ENCODE measurements around the gene ARPC3. TPM values are rescaled to one million over a fixed set of nuclear protein-coding genes. Genes with fewer than 3 reads are reported as not detected.

Gene ARPC3
- total RNA-seq = 100 to 1,000 TPM; 157 to 319 (median 257) TPM

- WGBS, 2 donors = 1% methylated on average over 51 of the region's 51 CpGs
- peak within 1 kb of the TSS; percentile 83 for H3K4me3 ChIP-seq (ENCODE audit: low read depth, poor library complexity, severe bottlenecking)
- TF ChIP-seq CTCF (IDR thresholded peaks at IDR 0.05) (peak in 1 of 3 donors; percentile 73), POLR2A (IDR thresholded peaks at IDR 0.05) (peak in 1 of 2 donors; percentile 10)
- peak; percentile 94 to 99 for DNase-seq (ENCODE audit: low spot score in 2 of 2)
- intact Hi-C loops (cut with DNase I; ENCODE audit: low total_unique reads) = no loop called here
These were observed at the start of gene ARPC3 for GRCh38 chr12:110449799-110450497. ARPC3 (minus strand) TSS chr12:110450337; CDS start chr12:110450260, 77 bp downstream.

DNA sequence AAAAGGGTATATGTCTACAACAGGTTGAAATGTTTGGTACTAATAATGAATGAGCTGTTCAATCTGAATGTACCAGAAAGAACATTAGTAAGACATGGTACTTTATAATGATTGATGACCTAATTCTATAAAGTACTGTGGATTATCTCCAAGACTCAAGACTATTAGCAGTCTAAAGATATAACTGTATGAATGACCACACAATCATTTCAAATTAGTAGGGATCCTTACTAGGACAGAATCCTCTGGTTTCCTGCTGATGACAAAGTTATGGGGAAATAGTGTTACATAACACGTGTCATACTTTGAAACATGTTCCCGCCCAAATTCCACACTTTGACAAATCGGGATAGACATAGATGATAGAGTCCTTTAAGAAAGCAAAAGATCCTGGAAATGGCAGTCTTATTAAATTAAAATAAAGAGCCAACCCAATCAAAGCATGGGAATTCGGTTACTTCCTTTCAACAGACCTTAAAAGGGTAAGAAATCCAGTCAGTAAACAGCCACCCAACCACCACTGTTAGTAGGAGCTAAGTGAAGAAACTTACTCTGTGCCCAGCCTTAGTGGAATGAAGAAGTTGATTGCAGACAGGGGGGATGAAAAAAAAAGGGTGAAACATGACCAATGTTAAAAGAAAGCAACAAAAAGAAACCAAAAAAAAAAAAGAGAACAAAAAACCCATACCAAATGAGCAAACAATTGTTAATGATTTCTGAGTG, 49.0 kb upstream of the ARPC3 start:
- intact Hi-C loops (cut with DNase I; ENCODE audit: low total_unique reads) = no loop called here
- DNase-seq (ENCODE audit: low spot score in 2 of 2) = no peak
- 42 to 45% methylated on average over 4 of the region's 4 CpGs for WGBS, 2 donors
- no peak for TF ChIP-seq POLR2A (IDR thresholded peaks at IDR 0.05)
- TF ChIP-seq CTCF (IDR thresholded peaks at IDR 0.05) = no peak
- no peak overlapping the region for H3K4me3 ChIP-seq (ENCODE audit: low read depth, poor library complexity, severe bottlenecking)

DNA sequence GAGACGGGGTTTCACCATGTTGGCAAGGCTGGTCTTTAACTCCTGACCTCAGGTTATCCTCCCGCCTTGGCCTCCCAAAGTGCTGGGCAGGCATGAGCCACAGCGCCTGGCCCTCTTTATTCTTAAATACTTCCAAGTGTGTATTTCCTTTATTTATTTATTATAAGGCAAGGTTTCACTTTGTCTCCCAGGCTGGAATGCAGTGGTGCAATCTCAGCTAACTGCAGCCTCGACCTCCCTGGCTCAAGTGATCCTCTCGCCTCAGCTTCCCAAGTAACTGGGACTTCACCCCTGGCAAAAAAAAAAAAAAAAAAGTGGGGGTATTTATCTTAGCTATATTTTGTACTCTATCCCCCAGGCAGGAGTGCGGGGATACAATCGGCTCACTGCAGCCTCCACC, 25.3 kb upstream of the ARPC3 start:
- no peak for DNase-seq (ENCODE audit: low spot score in 2 of 2)
- H3K4me3 ChIP-seq (ENCODE audit: low read depth, poor library complexity, severe bottlenecking) = no peak overlapping the region
- WGBS, 2 donors = 95 to 99% methylated on average over 7 of the region's 7 CpGs
- intact Hi-C loops (cut with DNase I; ENCODE audit: low total_unique reads) = no loop called here
- TF ChIP-seq POLR2A (IDR thresholded peaks at IDR 0.05) (no peak), CTCF (IDR thresholded peaks at IDR 0.05) (no peak)

- 0% methylated on average over 77 to 78 of the region's 78 CpGs for WGBS, 2 donors
These were observed 18.3 kb upstream of the ARPC3 start, which contains the start of the genes FAM216A and GPN3 for GRCh38 chr12:110468214-110469048. FAM216A (plus strand) TSS chr12:110468845; CDS start chr12:110468876, 31 bp downstream. GPN3 (minus strand) TSS chr12:110468257; CDS start chr12:110468203, 54 bp downstream.

More at GRCh38 chr12:110468214-110469048, 18.3 kb upstream of the ARPC3 start, which contains the start of the genes FAM216A and GPN3:
- TF ChIP-seq CTCF (IDR thresholded peaks at IDR 0.05) (no peak), POLR2A (IDR thresholded peaks at IDR 0.05) (no peak)
- peak within 1 kb of the TSS; percentile 53 for H3K4me3 ChIP-seq (ENCODE audit: low read depth, poor library complexity, severe bottlenecking)
- intact Hi-C loops (cut with DNase I; ENCODE audit: low total_unique reads) = loop anchor here (10.0 kb wide), 1 partner anchor 136 kb away; no protein-coding TSS in a partner anchor
- peak; percentile 97 to 99 for DNase-seq (ENCODE audit: low spot score in 2 of 2)

Measured in lower leg skin (tissue), 4 donors.